ENCODE results near the gene IL4I1.

IL4I1 gene

DNA sequence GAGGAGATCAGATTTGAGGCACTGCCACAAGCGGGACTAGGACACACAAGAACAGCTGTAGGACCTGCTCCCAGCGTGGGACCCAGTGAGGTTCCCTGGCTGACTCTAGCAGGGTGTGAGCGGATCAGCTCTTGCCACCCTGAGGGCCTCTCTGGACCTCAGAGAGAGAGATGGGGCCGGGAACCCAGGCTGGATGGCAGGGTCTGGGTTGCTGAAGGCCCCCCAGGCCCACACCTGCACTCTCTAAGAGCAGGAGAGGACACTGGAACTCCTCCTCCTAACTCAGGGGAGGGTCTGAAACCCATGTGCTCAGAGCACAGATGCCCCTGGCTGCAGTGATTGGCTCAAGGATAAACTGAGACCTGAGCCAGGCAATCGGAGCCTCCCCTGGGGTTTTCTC, 13.5 kb upstream of the IL4I1 start:
- peaks cover 63 to 97% (median 90%) of the 10 kb centered on the region in 11 experiments for H3K36me3 ChIP-seq
- TF ChIP-seq Cebpa-rat (IDR thresholded peaks at IDR 0.05) = no peak
- peaks cover 3 to 100% (median 99%) of the 10 kb centered on the region in 11 experiments; a peak in 21 of 22 replicates for H4K20me1 ChIP-seq
- peak overlapping the region in 4 of 11 experiments; percentile 9 to 96 (median 73); a peak in 7 of 22 replicates for H3K4me2 ChIP-seq
- peak overlapping the region in 8 of 11 experiments; percentile 6 to 69 (median 24); a peak in 5 of 22 replicates for H3K9ac ChIP-seq
- peak overlapping the region in 9 of 11 experiments; percentile 3 to 87 (median 74); a peak in 13 of 22 replicates for H3K27ac ChIP-seq
- no peaks in the 10 kb centered on the region for H3K27me3 ChIP-seq
- H3K9me3 ChIP-seq (replicated peaks in 1 of 11) = no peaks in the 10 kb centered on the region
- no peak overlapping the region for H3K4me3 ChIP-seq
- peaks cover 61 to 100% (median 85%) of the 10 kb centered on the region in 10 experiments for H3K4me1 ChIP-seq

DNA sequence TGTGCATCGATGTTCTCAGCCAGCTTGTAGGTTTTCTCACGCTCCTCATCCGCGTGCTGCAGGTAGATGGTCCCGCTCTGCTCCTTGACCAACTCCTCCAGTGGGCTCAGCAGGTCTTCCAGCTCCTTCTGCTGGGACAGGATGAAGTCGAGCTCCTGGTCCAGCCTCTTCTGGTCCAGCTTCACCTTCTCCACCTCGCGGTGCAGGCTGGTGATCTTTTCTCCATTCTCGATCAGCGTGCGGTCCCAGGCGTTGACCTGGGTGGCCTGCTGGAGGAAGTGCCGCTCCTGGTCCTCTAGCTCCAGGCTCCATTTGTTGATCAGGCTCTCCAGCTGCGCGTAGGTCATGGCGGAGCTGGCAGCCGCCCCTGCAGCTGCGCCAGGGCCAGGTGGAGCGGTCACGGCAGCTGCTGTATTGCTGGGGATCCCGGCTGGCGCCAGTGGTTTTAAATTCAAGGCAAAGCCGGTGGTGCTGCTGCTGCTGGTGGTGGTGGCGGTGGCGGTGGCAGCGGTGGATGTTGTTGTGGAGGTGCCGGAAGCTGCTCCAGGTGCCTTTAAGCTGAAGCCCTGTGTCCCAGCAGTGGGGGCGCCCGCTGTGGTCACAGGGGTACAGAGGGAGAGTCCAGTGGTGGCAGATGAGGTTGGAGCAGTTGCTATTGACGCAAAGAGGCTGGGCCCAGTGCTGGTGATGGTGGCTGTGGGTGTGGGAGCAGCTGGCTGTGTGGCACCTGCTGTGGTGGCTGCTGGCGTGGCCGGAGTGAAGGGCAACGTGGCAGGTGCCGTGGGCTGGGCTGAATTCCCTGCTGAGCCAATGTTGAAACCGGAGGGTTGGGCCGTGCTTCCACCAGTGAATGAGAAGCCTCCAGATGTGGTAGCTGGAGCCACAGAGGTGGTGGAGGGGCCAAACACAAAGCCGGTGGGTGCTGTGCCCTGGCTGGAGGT, 12.1 kb upstream of the IL4I1 start:
- no peaks in the 10 kb centered on the region for H3K9me3 ChIP-seq (replicated peaks in 1 of 11)
- no peak for TF ChIP-seq Cebpa-rat (IDR thresholded peaks at IDR 0.05)
- H3K4me1 ChIP-seq = peaks cover 76 to 100% (median 96%) of the 10 kb centered on the region in 10 experiments
- no peak overlapping the region for H3K4me3 ChIP-seq
- H3K36me3 ChIP-seq = peaks cover 50 to 82% (median 76%) of the 10 kb centered on the region in 11 experiments
- H3K4me2 ChIP-seq = peak overlapping the region; percentile 24 to 96 (median 47); a peak in 16 of 22 replicates
- H4K20me1 ChIP-seq = peaks cover 0 to 95% (median 87%) of the 10 kb centered on the region in 11 experiments; a peak in 21 of 22 replicates
- H3K27ac ChIP-seq = peak overlapping the region in 1 of 11 experiments; percentile 75; a peak in 1 of 22 replicates
- H3K27me3 ChIP-seq = no peaks in the 10 kb centered on the region
- no peak overlapping the region for H3K9ac ChIP-seq

DNA sequence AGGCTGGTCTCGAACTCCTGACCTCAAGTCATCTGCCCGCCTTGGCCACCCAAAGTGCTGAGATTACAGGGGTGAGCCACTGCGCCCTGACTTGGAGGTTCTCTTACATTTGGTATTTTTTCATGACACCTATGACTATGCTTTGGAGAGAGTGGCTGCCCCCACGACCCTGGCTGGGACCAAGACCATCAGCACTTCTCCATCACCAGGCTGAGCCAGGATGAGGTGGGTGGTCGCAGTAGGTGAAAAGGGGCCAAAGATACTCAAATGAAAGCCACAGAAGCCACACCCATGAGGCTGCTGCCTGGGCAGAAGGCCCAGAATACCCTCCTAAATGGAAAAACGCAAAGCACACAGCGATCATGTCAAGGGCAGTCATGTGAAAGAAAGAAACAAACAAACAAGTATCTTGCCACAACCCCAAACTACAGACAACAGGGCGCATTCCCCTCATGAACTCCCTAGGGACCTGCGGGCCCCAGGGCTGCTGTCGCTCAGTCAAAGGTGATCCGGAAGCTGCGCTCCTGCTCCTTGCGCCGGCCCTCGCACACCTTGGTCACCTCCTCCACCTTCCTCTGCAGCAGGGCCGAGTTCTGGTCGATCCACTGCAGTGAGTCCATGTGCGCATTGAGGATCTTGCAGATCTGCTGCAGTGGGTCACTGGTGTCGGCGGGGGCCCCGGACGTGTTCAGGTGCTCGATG, 11.2 kb upstream of the IL4I1 start:
- Histone ChIP-seq H3K27ac (no peak overlapping the region; a peak in 1 of 22 replicates), H3K4me3 (no peak overlapping the region), H3K9me3 (replicated peaks in 1 of 11) (no peaks in the 10 kb centered on the region), H3K36me3 (peaks cover 41 to 74% (median 67%) of the 10 kb centered on the region in 11 experiments), H3K4me1 (peaks cover 76 to 100% (median 95%) of the 10 kb centered on the region in 10 experiments), H3K9ac (no peak overlapping the region), H3K27me3 (no peaks in the 10 kb centered on the region), H4K20me1 (peaks cover 0 to 94% (median 78%) of the 10 kb centered on the region in 11 experiments; a peak in 21 of 22 replicates), H3K4me2 (peak overlapping the region; percentile 24 to 90 (median 47); a peak in 19 of 22 replicates)
- TF ChIP-seq Cebpa-rat (IDR thresholded peaks at IDR 0.05) = no peak

DNA sequence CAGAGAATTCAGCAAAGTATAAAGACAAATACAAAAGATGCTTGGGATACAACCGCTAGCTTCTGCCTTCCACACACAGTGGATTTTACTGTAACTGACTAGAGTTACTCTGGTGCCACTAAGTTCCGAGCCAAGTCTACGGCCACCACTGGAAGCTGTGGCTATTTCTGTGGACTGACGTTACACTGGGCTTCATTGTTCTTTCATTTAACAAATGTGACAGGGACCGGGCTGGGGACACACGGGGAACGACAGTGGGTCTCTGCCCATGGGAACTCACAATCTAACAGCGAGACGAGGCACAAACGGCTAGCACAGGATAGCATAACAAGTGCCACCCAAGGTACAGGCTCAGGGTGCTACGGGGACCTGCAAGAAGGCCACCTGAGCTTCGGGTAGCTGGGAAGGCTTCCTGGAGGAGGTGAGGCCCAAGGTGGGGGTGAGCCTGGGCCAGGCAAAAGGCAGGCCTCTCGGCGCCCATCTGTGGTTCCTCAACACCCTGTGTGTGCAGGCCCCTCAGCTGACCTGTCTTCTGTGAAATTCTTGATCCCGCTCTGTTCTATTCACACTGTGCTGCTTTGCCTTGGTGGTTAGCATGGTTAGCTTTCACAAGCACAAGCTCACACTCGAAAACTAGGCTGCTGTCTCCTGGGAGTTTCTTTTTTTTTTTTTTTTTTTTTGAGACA, 10.3 kb upstream of the IL4I1 start:
- H3K27me3 ChIP-seq = no peaks in the 10 kb centered on the region
- peak overlapping the region in 2 of 11 experiments; percentile 18 to 22; a peak in 1 of 22 replicates for H3K27ac ChIP-seq
- H3K9me3 ChIP-seq (replicated peaks in 1 of 11) = no peaks in the 10 kb centered on the region
- H3K4me2 ChIP-seq = peak overlapping the region; percentile 33 to 90 (median 50); a peak in 18 of 22 replicates
- peaks cover 0 to 87% (median 70%) of the 10 kb centered on the region in 11 experiments; a peak in 21 of 22 replicates for H4K20me1 ChIP-seq
- no peak for TF ChIP-seq Cebpa-rat (IDR thresholded peaks at IDR 0.05)
- H3K9ac ChIP-seq = peak overlapping the region in 3 of 11 experiments; percentile 33 to 34 (median 33); a peak in 3 of 22 replicates
- H3K4me1 ChIP-seq = peaks cover 73 to 92% (median 86%) of the 10 kb centered on the region in 10 experiments
- H3K36me3 ChIP-seq = peaks cover 34 to 65% (median 59%) of the 10 kb centered on the region in 11 experiments
- H3K4me3 ChIP-seq = no peak overlapping the region

DNA sequence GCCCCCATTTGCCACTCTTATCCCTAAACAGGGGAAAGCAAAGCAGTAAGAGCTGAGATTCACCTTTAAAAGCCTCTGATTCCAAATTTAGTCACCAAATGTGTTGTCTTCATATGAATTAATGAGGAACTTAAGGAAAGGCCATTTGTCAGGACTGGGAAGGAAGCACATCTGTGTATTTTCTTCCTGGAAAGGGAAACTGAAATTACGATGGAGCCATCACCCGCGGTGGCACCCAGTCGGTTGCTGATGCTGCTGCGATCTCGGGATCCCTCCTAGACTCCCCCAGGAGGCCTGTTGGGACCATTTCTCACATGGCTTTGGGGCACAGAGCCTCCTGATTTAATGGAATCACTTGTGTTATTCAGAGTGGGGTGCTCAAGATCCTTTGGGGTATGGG, 7.4 kb upstream of the IL4I1 start:
- Histone ChIP-seq H3K9ac (peak overlapping the region in 7 of 11 experiments; percentile 7 to 51 (median 23); a peak in 5 of 22 replicates), H3K27ac (peak overlapping the region in 10 of 11 experiments; percentile 38 to 57 (median 48); a peak in 17 of 22 replicates), H3K4me3 (peak overlapping the region in 5 of 10 experiments; percentile 5 to 33 (median 12); a peak in 5 of 20 replicates), H3K4me2 (peak overlapping the region; percentile 47 to 90 (median 72)), H3K36me3 (peaks cover 28 to 38% (median 35%) of the 10 kb centered on the region in 11 experiments), H3K9me3 (replicated peaks in 1 of 11) (no peaks in the 10 kb centered on the region), H3K27me3 (no peaks in the 10 kb centered on the region), H4K20me1 (peaks cover 0 to 58% (median 42%) of the 10 kb centered on the region in 11 experiments; a peak in 21 of 22 replicates), H3K4me1 (peaks cover 67 to 88% (median 76%) of the 10 kb centered on the region in 10 experiments)
- no peak for TF ChIP-seq Cebpa-rat (IDR thresholded peaks at IDR 0.05)

DNA sequence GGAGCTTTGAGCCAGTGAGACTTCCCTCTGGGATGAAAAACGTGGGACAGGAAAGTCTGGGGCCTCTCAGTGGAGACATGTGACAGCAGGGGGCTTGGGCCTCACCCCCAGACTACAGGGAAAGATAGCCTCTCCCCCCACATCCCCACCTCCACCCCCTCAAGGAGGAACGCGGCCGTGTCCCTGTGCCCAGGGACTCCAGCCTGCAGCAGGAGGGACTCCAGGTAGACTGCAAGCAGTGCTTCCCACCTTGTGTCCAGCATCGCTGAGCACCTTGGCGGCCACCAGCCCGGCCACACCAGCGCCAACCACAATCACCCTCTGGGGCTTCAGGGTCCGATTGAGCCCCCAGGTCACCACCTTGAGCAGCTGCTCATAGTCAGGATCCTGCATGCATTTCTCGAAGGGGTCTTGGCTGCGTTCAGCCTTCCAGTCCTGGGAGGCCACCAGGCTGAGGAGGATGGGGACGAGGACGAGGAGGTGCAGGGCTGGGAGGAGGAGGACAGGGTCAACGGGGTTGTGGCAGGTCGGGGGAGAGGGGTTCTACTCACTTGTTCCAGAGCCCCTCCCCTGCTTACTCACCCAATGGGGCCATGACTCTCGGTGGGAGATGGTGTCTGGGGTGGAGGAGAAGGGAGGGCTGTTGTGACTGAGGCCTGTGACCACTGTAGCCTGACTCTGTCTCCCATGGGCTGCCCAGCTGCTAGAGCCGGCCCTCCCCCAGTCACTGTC, 955 bp downstream of the IL4I1 start:
- Histone ChIP-seq H3K27ac (peak overlapping the region; percentile 70 to 97 (median 89)), H3K9ac (peak overlapping the region; percentile 72 to 84 (median 78); a peak in 21 of 22 replicates), H4K20me1 (peaks cover 0 to 17% (median 0%) of the 10 kb centered on the region in 11 experiments; a peak in 9 of 22 replicates), H3K36me3 (peaks cover 0 to 23% (median 0%) of the 10 kb centered on the region in 11 experiments; a peak in 2 of 22 replicates), H3K27me3 (peaks cover 0 to 5% (median 0%) of the 10 kb centered on the region in 11 experiments; a peak in 3 of 22 replicates), H3K4me2 (peak overlapping the region; percentile 79 to 100 (median 98)), H3K4me1 (peaks cover 47 to 82% (median 72%) of the 10 kb centered on the region in 10 experiments), H3K4me3 (peak overlapping the region in 6 of 10 experiments; percentile 44 to 65 (median 54); a peak in 9 of 20 replicates), H3K9me3 (replicated peaks in 1 of 11) (no peaks in the 10 kb centered on the region)
- no peak for TF ChIP-seq Cebpa-rat (IDR thresholded peaks at IDR 0.05)

DNA sequence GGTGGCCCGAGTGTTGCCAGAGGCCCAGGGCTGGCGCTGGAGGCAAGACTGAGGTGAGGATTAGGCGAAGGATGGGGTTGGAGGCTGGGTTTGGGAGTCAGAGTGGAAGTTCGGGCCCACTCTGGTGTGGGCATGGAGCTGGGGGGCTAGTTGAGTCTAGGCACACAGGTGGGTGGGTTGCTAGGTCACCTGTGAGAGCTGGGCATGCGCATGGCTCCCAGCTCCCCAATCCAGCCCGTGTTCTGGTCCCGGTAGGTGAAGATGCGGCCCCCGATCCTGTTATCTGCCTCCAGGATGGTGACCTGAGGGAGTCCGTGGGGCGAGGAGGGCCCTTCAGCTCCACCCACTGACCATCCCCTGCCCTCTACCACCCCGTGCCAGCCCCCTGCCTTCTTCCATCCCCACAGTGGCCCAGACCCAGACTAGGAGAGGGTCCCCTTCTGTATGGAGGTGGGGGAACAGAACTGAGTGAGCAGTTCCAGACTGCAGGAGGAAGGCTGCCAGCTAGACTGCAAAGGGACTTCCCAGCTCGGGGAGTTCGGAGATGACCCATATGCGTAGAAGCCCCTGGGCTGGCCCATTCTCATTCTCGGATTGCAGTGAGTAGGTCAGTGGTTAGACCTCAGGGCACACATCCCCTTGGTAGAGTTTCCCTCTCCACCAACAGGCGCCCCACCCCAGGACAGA, 1.7 kb downstream of the IL4I1 start:
- Histone ChIP-seq H3K4me1 (peaks cover 46 to 80% (median 69%) of the 10 kb centered on the region in 10 experiments), H3K4me3 (peak overlapping the region in 3 of 10 experiments; percentile 50 to 60 (median 59); a peak in 7 of 20 replicates), H3K9ac (peak overlapping the region in 5 of 11 experiments; percentile 30 to 84 (median 76); a peak in 6 of 22 replicates), H3K36me3 (peaks cover 0 to 23% (median 0%) of the 10 kb centered on the region in 11 experiments; a peak in 4 of 22 replicates), H3K27ac (peak overlapping the region in 5 of 11 experiments; percentile 31 to 93 (median 86); a peak in 2 of 22 replicates), H3K9me3 (replicated peaks in 1 of 11) (peaks cover 0 to 1% (median 0%) of the 10 kb centered on the region in 11 experiments; a peak in 2 of 22 replicates), H4K20me1 (peaks cover 0 to 17% (median 0%) of the 10 kb centered on the region in 11 experiments; a peak in 9 of 22 replicates), H3K4me2 (peak overlapping the region; percentile 79 to 100 (median 98); a peak in 21 of 22 replicates), H3K27me3 (peaks cover 0 to 9% (median 0%) of the 10 kb centered on the region in 11 experiments; a peak in 6 of 22 replicates)
- TF ChIP-seq Cebpa-rat (IDR thresholded peaks at IDR 0.05) = no peak

Measured in BLaER1 treated with 17β-estradiol and CSF1 and Interleukin-3, amounts not matched to agents 10 nM and 100 nM (cell line).